ENCODE results near the gene SORCS2.

DNA sequence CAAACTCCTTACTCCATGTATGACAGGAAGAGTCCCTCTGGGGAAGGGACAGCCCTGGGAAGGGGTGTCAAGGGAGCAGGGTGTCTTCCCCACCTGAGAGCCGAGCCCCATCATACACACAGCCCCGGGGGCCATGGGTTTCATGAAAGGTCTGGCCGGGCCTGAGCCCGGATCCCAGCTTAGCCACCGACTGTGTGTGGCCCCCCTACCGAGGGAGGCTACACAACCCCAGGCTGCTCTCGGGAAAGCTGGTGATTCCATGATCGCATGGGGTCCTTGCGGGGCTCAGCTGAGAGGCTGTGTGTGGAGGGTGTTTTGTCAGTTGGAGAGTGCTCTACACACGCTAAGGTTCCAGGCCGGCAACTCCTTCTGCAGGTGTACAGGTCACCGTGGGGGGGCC, 55.6 kb downstream of the SORCS2 start:
- TF ChIP-seq POLR2A (IDR thresholded peaks at IDR 0.05; ENCODE audit: control extremely low read depth in 1 of 2, low read depth in 2 of 2, low read length in 2 of 2) (no peak), KDM1A (IDR thresholded peaks at IDR 0.05; ENCODE audit: borderline replicate concordance, low read length) (no peak), RFX5 (IDR thresholded peaks at IDR 0.05; ENCODE audit: borderline replicate concordance, low read depth, low read length) (no peak), GABPA (IDR thresholded peaks at IDR 0.05; ENCODE audit: borderline replicate concordance, insufficient read depth, low read length) (no peak), RAD21 (IDR thresholded peaks at IDR 0.05 in 1 of 2, conservative IDR thresholded peaks at IDR 0.05 in 1 of 2; ENCODE audit: low read depth in 2 of 2, low read length in 2 of 2) (no peak), SP2 (IDR thresholded peaks at IDR 0.05; ENCODE audit: low read length) (no peak), EP300 (IDR thresholded peaks at IDR 0.05; ENCODE audit: borderline replicate concordance in 1 of 2, low read depth in 2 of 2, low read length in 2 of 2) (no peak), NRF1 (IDR thresholded peaks at IDR 0.05; ENCODE audit: low read depth, low read length) (no peak), FOSL1 (IDR thresholded peaks at IDR 0.05; ENCODE audit: insufficient read depth, low read depth, low read length) (no peak)
- TF ChIP-seq, protein P1, sequence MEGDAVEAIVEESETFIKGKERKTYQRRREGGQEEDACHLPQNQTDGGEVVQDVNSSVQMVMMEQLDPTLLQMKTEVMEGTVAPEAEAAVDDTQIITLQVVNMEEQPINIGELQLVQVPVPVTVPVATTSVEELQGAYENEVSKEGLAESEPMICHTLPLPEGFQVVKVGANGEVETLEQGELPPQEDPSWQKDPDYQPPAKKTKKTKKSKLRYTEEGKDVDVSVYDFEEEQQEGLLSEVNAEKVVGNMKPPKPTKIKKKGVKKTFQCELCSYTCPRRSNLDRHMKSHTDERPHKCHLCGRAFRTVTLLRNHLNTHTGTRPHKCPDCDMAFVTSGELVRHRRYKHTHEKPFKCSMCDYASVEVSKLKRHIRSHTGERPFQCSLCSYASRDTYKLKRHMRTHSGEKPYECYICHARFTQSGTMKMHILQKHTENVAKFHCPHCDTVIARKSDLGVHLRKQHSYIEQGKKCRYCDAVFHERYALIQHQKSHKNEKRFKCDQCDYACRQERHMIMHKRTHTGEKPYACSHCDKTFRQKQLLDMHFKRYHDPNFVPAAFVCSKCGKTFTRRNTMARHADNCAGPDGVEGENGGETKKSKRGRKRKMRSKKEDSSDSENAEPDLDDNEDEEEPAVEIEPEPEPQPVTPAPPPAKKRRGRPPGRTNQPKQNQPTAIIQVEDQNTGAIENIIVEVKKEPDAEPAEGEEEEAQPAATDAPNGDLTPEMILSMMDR (IDR thresholded peaks at IDR 0.05; ENCODE audit: control extremely low read depth in 1 of 3, insufficient read depth in 1 of 3, low read depth in 1 of 3, low read length in 3 of 3), result no peak
- TF ChIP-seq, protein P2, sequence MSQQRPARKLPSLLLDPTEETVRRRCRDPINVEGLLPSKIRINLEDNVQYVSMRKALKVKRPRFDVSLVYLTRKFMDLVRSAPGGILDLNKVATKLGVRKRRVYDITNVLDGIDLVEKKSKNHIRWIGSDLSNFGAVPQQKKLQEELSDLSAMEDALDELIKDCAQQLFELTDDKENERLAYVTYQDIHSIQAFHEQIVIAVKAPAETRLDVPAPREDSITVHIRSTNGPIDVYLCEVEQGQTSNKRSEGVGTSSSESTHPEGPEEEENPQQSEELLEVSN (IDR thresholded peaks at IDR 0.05), result no peak
